A673 (cell line): Measurements from ENCODE around the gene ZNF212. TPM values are rescaled to one million over a fixed set of nuclear protein-coding genes. Genes with fewer than 3 reads are reported as not detected.

ENCODE experiments used
- BruUV-seq: library from RNA; stranded (reverse); fragments of 400-500 nt; replicated peaks from 2 replicates; lab custom pipeline; 2021; lab: Mats Ljungman, UMichigan
- CTCF ChIA-PET: fragments of 300-600 bp; sonication (Branson Sonifier 250); formaldehyde crosslinking; loops from one replicate; lab custom pipeline; 2022; ENCODE audit warnings: antibody characterized with exemption; lab: Charles Lee
- POLR2A ChIA-PET: fragments of 300-600 bp; sonication (Branson Sonifier 250); formaldehyde crosslinking; loops from one replicate; lab custom pipeline; 2022; ENCODE audit warnings: antibody characterized with exemption; ENCODE audit not compliant: low non-redundant PET; lab: Charles Lee
- DNase-seq: peaks from one replicate; pipeline ENCODE4 v3.0.0-alpha.2; 2015; ENCODE audit warnings: low spot score
- H3K27ac ChIP-seq: fragments of 200-600 bp; sonication (generic); 2 replicates; pipeline ENCODE4 v1.5.1; 2016; ENCODE audit warnings: mixed run types, low read depth, mild to moderate bottlenecking, mixed read lengths, antibody characterized with exemption, low read length; ENCODE audit not compliant: poor library complexity, severe bottlenecking
- H3K27me3 ChIP-seq: fragments of 200-600 bp; sonication (generic); replicated peaks from 2 replicates; pipeline ENCODE4 v1.6.1; 2017; ENCODE audit warnings: mixed run types, low read depth, mild to moderate bottlenecking, mixed read lengths, antibody characterized with exemption, low read length; ENCODE audit not compliant: insufficient read depth, poor library complexity
- H3K36me3 ChIP-seq: fragments of 200-600 bp; sonication (generic); 2 replicates; pipeline ENCODE4 v1.6.1; 2016; ENCODE audit warnings: mixed run types, mild to moderate bottlenecking, mixed read lengths, antibody characterized with exemption, low read length; ENCODE audit not compliant: insufficient read depth, poor library complexity, severe bottlenecking
- H3K4me1 ChIP-seq: fragments of 200-600 bp; sonication (generic); 2 replicates; pipeline ENCODE4 v1.6.1; 2017; ENCODE audit warnings: mixed run types, mild to moderate bottlenecking, mixed read lengths, antibody characterized with exemption, low read length; ENCODE audit not compliant: insufficient read depth, poor library complexity, severe bottlenecking
- H3K4me3 ChIP-seq: fragments of 200-600 bp; sonication (generic); 2 replicates; pipeline ENCODE4 v1.5.1; 2016; ENCODE audit warnings: low read depth, mixed run types, mild to moderate bottlenecking, mixed read lengths, low read length; ENCODE audit not compliant: poor library complexity, severe bottlenecking
- H3K9me3 ChIP-seq: fragments of 200-600 bp; sonication (generic); 2 replicates; pipeline ENCODE4 v1.6.1; 2016; ENCODE audit warnings: mixed run types, low read depth, mild to moderate bottlenecking, mixed read lengths, antibody characterized with exemption, low read length; ENCODE audit not compliant: poor library complexity, severe bottlenecking
- EZH2 ChIP-seq: fragments of 200-600 bp; sonication (generic); IDR thresholded peaks from 2 replicates; pipeline ENCODE4 v1.6.1; 2017; ENCODE audit warnings: borderline replicate concordance, low read depth, mild to moderate bottlenecking, mixed read lengths, antibody characterized with exemption, low read length; ENCODE audit not compliant: poor library complexity, severe bottlenecking
- intact Hi-C: fragments of 100-400 bp; cut with micrococcal nuclease; formaldehyde crosslinking; loops from one replicate; pipeline ENCODE4 v1.10.0; 2022; ENCODE audit not compliant: unreplicated experiment
- total RNA-seq: library from RNA; stranded (reverse); gene quantifications from 2 replicates; pipeline ENCODE4 v1.2.3, GENCODE V29; 2021
- TF ChIP-seq, protein P1 (sequence below): fragments of 300-800, 200-600 bp; sonication (generic); conservative IDR thresholded peaks from 2 replicates; pipeline ENCODE4 v1.5.1; 2017; ENCODE audit warnings: low read depth, mild to moderate bottlenecking, antibody characterized with exemption, low read length, moderate library complexity, mixed read lengths

ZNF212 gene
- total RNA-seq, 1 experiment from 2014 or later = 12.3 TPM

GRCh38 chr7:149286811-149287400 lies 47.5 kb downstream of the ZNF212 start:
- TF ChIP-seq, protein P1, sequence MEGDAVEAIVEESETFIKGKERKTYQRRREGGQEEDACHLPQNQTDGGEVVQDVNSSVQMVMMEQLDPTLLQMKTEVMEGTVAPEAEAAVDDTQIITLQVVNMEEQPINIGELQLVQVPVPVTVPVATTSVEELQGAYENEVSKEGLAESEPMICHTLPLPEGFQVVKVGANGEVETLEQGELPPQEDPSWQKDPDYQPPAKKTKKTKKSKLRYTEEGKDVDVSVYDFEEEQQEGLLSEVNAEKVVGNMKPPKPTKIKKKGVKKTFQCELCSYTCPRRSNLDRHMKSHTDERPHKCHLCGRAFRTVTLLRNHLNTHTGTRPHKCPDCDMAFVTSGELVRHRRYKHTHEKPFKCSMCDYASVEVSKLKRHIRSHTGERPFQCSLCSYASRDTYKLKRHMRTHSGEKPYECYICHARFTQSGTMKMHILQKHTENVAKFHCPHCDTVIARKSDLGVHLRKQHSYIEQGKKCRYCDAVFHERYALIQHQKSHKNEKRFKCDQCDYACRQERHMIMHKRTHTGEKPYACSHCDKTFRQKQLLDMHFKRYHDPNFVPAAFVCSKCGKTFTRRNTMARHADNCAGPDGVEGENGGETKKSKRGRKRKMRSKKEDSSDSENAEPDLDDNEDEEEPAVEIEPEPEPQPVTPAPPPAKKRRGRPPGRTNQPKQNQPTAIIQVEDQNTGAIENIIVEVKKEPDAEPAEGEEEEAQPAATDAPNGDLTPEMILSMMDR = no peak
- no peak for TF ChIP-seq EZH2
- no peak overlapping the region for H3K4me3 ChIP-seq
- no peaks in the 10 kb centered on the region for H3K27me3 ChIP-seq
- DNase-seq = no peak
- H3K27ac ChIP-seq = no peak overlapping the region
- intact Hi-C loops = no loop called here
- H3K9me3 ChIP-seq = no peaks in the 10 kb centered on the region
- BruUV-seq = no TSS peak
- H3K4me1 ChIP-seq = peaks cover 14% of the 10 kb centered on the region
- H3K36me3 ChIP-seq = no peaks in the 10 kb centered on the region
- CTCF ChIA-PET = no interaction called here
- POLR2A ChIA-PET = no interaction called here

DNA sequence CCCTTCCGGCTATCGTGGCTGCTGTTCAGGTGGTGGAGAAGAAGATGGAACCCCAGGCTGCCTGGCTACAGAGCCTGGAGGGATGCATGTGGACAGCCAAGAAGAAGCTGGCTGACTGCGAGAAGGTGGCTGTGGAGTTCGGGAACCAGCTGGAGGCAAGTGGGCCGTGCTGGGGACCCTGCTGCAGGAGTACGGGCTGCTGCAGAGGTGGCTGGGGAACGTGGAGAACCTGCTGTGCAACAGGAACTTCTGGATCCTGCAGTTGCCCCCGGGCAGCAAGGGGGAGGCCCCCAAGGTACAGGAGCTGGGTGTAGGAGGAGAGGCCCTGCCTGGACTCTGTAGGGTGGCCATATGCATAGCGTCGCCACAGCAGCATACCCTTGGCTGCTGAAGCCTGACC lies 48.2 kb downstream of the ZNF212 start:
- H3K27me3 ChIP-seq = no peaks in the 10 kb centered on the region
- POLR2A ChIA-PET = no interaction called here
- TF ChIP-seq EZH2 = no peak
- TF ChIP-seq, protein P1 = no peak
- DNase-seq = no peak
- BruUV-seq = no TSS peak
- no peak overlapping the region for H3K4me3 ChIP-seq
- no peak overlapping the region for H3K27ac ChIP-seq
- CTCF ChIA-PET = no interaction called here
- intact Hi-C loops = no loop called here
- H3K9me3 ChIP-seq = no peaks in the 10 kb centered on the region
- H3K4me1 ChIP-seq = peaks cover 14% of the 10 kb centered on the region
- H3K36me3 ChIP-seq = no peaks in the 10 kb centered on the region

DNA sequence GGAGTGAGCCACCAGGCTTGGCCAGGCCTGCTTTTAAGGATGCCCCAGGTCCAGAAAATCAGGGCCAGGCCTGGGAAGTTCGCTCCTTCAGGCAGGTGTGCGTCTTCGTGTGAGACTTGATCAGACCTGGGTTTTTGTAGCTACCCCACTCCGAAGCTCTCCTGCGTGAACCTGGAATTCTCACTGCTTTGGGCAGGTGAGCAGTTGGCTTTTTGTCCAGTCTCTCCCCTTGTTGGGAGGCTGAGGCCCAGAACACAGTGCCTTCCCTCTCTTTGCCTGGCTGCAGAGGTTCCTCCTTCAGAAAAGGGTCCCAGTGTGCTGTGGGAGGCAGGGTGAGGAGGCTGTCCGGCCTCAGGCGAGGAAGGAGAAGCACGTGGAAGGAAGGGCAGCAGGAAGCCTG lies 49.8 kb downstream of the ZNF212 start:
- CTCF ChIA-PET = no interaction called here
- BruUV-seq = no TSS peak
- Histone ChIP-seq H3K27me3 (no peaks in the 10 kb centered on the region), H3K36me3 (no peaks in the 10 kb centered on the region), H3K4me3 (no peak overlapping the region), H3K4me1 (peaks cover 14% of the 10 kb centered on the region), H3K9me3 (no peaks in the 10 kb centered on the region), H3K27ac (no peak overlapping the region)
- POLR2A ChIA-PET = no interaction called here
- no peak for TF ChIP-seq EZH2
- TF ChIP-seq, protein P1 = no peak
- intact Hi-C loops = no loop called here
- no peak for DNase-seq
